Body of pancreas (tissue), 4 donors: ENCODE measurements around the gene SCAMP4. TPM values are rescaled to one million over a fixed set of nuclear protein-coding genes. Genes with fewer than 3 reads are reported as not detected.

Source experiments
- ATAC-seq: fragments of 150-250 bp; one replicate; pipeline ENCODE4 v1.9.1; 2016
- DNase-seq, 4 donors: peaks; one replicate each; pipeline ENCODE4 v3.0.0-alpha.2; 2019
- H3K27ac ChIP-seq, 4 donors: fragments of 200-600 bp; sonication (generic); 1 replicate in 3 of 4; 2 replicates in 1 of 4; pipeline versions ENCODE4 v1.5.1 to v1.6.1; 2016 to 2019; ENCODE audit warnings: mild to moderate bottlenecking in 1 of 4, mixed read lengths in 1 of 4, moderate library complexity in 1 of 4
- H3K27me3 ChIP-seq, 2 donors: fragments of 200-600 bp; sonication (generic); one replicate each; pipeline ENCODE4 v1.6.0; 2016; ENCODE audit warnings: mild to moderate bottlenecking in 1 of 2
- H3K36me3 ChIP-seq, 2 donors: fragments of 200-600 bp; sonication (generic); replicated peaks in 1 of 2; 2 replicates each; pipeline ENCODE4 v1.5.1; 2016; ENCODE audit warnings: low read depth in 2 of 2; ENCODE audit not compliant: insufficient read depth in 1 of 2
- H3K4me1 ChIP-seq: fragments of 200-600 bp; sonication (generic); one replicate; pipeline ENCODE4 v1.6.0; 2016
- H3K4me3 ChIP-seq, 2 donors: fragments of 200-600 bp; sonication (generic); 1 replicate in 1 of 2; 2 replicates in 1 of 2; pipeline ENCODE4 v1.5.1; 2016 to 2019
- H3K9me3 ChIP-seq, 3 donors: fragments of 200-600 bp; sonication (generic); 1 replicate in 2 of 3; 2 replicates in 1 of 3; pipeline ENCODE4 v1.5.1; 2016
- CTCF ChIP-seq, 7 experiments: fragments of 450-650 bp in 4 of 7; fragments of 200-600 bp in 3 of 7; sonication (generic) in 3 of 7; IDR thresholded peaks; one replicate each; pipeline ENCODE4 v1.5.1; 2016 to 2019; ENCODE audit warnings: antibody characterized with exemption in 7 of 7
- POLR2A ChIP-seq, 3 donors: fragments of 450-650 bp; IDR thresholded peaks; one replicate each; pipeline ENCODE4 v1.6.1; 2016; ENCODE audit warnings: antibody characterized with exemption in 3 of 3, mild to moderate bottlenecking in 2 of 3
- WGBS, 2 donors: methylation state at CpG; one replicate each; pipeline ENCODE4 v1.1.5; 2017; 5-methylcytosine and 5-hydroxymethylcytosine counted together
- intact Hi-C: fragments of 100-400 bp; cut with DNase I; formaldehyde crosslinking; loops from one replicate; pipeline ENCODE4 v1.15.1; 2023
- total RNA-seq, 2 donors: library from RNA; depleted of rRNA; stranded (reverse); fragments of >200 nt; gene quantifications; one replicate each; pipeline ENCODE4 v1.1.0, GENCODE V29; 2016

Gene SCAMP4
- total RNA-seq, 2 donors from 2014 or later: 37.6 to 67.2 TPM

- peaks cover 67% of the 10 kb centered on the region for H3K4me1 ChIP-seq
- DNase-seq: no peak
- WGBS, 2 donors: 69 to 72% methylated on average over 15 of the region's 15 CpGs
Observed at GRCh38 chr19:1905863-1906375, 720 bp downstream of the SCAMP4 start.

GRCh38 chr19:1906985-1907562 is 1.9 kb downstream of the SCAMP4 start:
- TF ChIP-seq CTCF (IDR thresholded peaks at IDR 0.05): no peak
- TF ChIP-seq POLR2A (IDR thresholded peaks at IDR 0.05): no peak
- intact Hi-C loops: no loop called here
- WGBS, 2 donors: 70 to 71% methylated on average over 10 of the region's 10 CpGs
- Histone ChIP-seq H3K4me3 (no peak overlapping the region), H3K9me3 (no peaks in the 10 kb centered on the region), H3K27me3 (no peaks in the 10 kb centered on the region), H3K27ac (peak overlapping the region; percentile 87 to 97 (median 92)), H3K36me3 (no peaks in the 10 kb centered on the region), H3K4me1 (peaks cover 67% of the 10 kb centered on the region)
- DNase-seq (no peak), ATAC-seq (no peak)

More at GRCh38 chr19:1905863-1906375, 720 bp downstream of the SCAMP4 start:
- Histone ChIP-seq H3K27ac (peak overlapping the region; percentile 6 to 95 (median 89)), H3K27me3 (no peaks in the 10 kb centered on the region), H3K9me3 (no peaks in the 10 kb centered on the region), H3K4me3 (peak overlapping the region in 1 of 2 donors; percentile 39), H3K36me3 (no peaks in the 10 kb centered on the region)
- intact Hi-C loops: no loop called here
- TF ChIP-seq CTCF (IDR thresholded peaks at IDR 0.05) (no peak), POLR2A (IDR thresholded peaks at IDR 0.05) (no peak)
- ATAC-seq: no peak

GRCh38 chr19:1907563-1908363 is 2.6 kb downstream of the SCAMP4 start:
- ATAC-seq: peak; percentile 33

GRCh38 chr19:1908364-1908678 is 3.1 kb downstream of the SCAMP4 start:
- Histone ChIP-seq H3K27me3 (no peaks in the 10 kb centered on the region), H3K9me3 (no peaks in the 10 kb centered on the region), H3K4me1 (peaks cover 65% of the 10 kb centered on the region), H3K27ac (peak overlapping the region; percentile 87 to 97 (median 92)), H3K36me3 (peaks cover 0 to 4% of the 10 kb centered on the region in 2 donors), H3K4me3 (no peak overlapping the region)
- intact Hi-C loops: no loop called here
- WGBS, 2 donors: 42 to 48% methylated on average over 3 to 13 of the region's 13 CpGs
- no peak for TF ChIP-seq POLR2A (IDR thresholded peaks at IDR 0.05)
- no peak for TF ChIP-seq CTCF (IDR thresholded peaks at IDR 0.05)
- ATAC-seq: no peak
- no peak for DNase-seq

More at GRCh38 chr19:1907563-1908363, 2.6 kb downstream of the SCAMP4 start:
- peak; percentile 31 to 67 (median 64) for TF ChIP-seq POLR2A (IDR thresholded peaks at IDR 0.05)
- no peak for TF ChIP-seq CTCF (IDR thresholded peaks at IDR 0.05)
- peak; percentile 67 to 85 (median 74) for DNase-seq
- H3K4me1 ChIP-seq: peaks cover 66% of the 10 kb centered on the region
- 15 to 33% methylated on average over 7 to 40 of the region's 43 CpGs for WGBS, 2 donors
- H3K4me3 ChIP-seq: no peak overlapping the region
- intact Hi-C loops: no loop called here
- no peaks in the 10 kb centered on the region for H3K9me3 ChIP-seq
- H3K36me3 ChIP-seq: peaks cover 0 to 1% of the 10 kb centered on the region in 2 donors
- peak overlapping the region; percentile 87 to 97 (median 92) for H3K27ac ChIP-seq
- no peaks in the 10 kb centered on the region for H3K27me3 ChIP-seq
